Trophoblast cell (in vitro differentiated cells and primary cell): ENCODE data around the gene PIGV.
A peak's percentile ranks its signal among the peaks of the same experiment; 100 is the strongest.

Experiments used
- DNase-seq, 2 donors: peaks; one replicate each; pipeline ENCODE4 v3.0.0-alpha.2; 2016
- H2AFZ ChIP-seq: 2 replicates; pipeline ENCODE4 v1.6.1; 2013; ENCODE audit warnings: low read length, moderate library complexity, mild to moderate bottlenecking; ENCODE audit not compliant: insufficient read depth, poor library complexity
- H2AK5ac ChIP-seq: 2 replicates; pipeline ENCODE4 v1.6.1; 2013; ENCODE audit warnings: mild to moderate bottlenecking, low read length
- H2BK120ac ChIP-seq: 2 replicates; pipeline ENCODE4 v1.6.1; 2013; ENCODE audit warnings: low read length, mild to moderate bottlenecking, moderate library complexity; ENCODE audit not compliant: insufficient read depth, poor library complexity
- H2BK12ac ChIP-seq: 2 replicates; pipeline ENCODE4 v1.6.1; 2013; ENCODE audit warnings: mild to moderate bottlenecking, low read length, moderate library complexity
- H2BK5ac ChIP-seq: 2 replicates; pipeline ENCODE4 v1.6.1; 2013; ENCODE audit warnings: low read length, low read depth, moderate library complexity, mild to moderate bottlenecking; ENCODE audit not compliant: poor library complexity
- H3K14ac ChIP-seq: 2 replicates; pipeline ENCODE4 v1.6.1; 2013; ENCODE audit warnings: mild to moderate bottlenecking, low read length
- H3K18ac ChIP-seq: 2 replicates; pipeline ENCODE4 v1.6.1; 2013; ENCODE audit warnings: mild to moderate bottlenecking, low read length
- H3K23ac ChIP-seq: 2 replicates; pipeline ENCODE4 v1.6.1; 2013; ENCODE audit warnings: low read length
- H3K27ac ChIP-seq: 2 replicates; pipeline ENCODE4 v1.5.1; 2013; ENCODE audit warnings: low read depth, mild to moderate bottlenecking, inconsistent platforms, low read length, moderate library complexity
- H3K27me3 ChIP-seq: 2 replicates; pipeline ENCODE4 v1.6.1; 2013; ENCODE audit warnings: inconsistent platforms, mild to moderate bottlenecking, low read length, moderate library complexity; ENCODE audit not compliant: insufficient read depth
- H3K36me3 ChIP-seq, 2 experiments: 1 replicate in 1 of 2; 2 replicates in 1 of 2; pipeline ENCODE4 v1.6.1; 2013; ENCODE audit warnings: low read length in 2 of 2, mild to moderate bottlenecking in 2 of 2, moderate library complexity in 1 of 2; ENCODE audit not compliant: insufficient read depth in 2 of 2, control insufficient read depth in 1 of 2
- H3K4ac ChIP-seq: 2 replicates; pipeline ENCODE4 v1.6.1; 2013; ENCODE audit warnings: low read depth, mild to moderate bottlenecking, low read length, moderate library complexity
- H3K4me1 ChIP-seq, 2 experiments: 1 replicate in 1 of 2; 2 replicates in 1 of 2; pipeline ENCODE4 v1.6.1; 2013; ENCODE audit warnings: low read length in 2 of 2, mild to moderate bottlenecking in 2 of 2, moderate library complexity in 1 of 2; ENCODE audit not compliant: insufficient read depth in 2 of 2, control insufficient read depth in 1 of 2
- H3K4me2 ChIP-seq: 2 replicates; pipeline ENCODE4 v1.6.1; 2013; ENCODE audit warnings: inconsistent platforms, mild to moderate bottlenecking, low read length, moderate library complexity
- H3K4me3 ChIP-seq: 2 replicates; pipeline ENCODE4 v1.5.1; 2013; ENCODE audit warnings: mild to moderate bottlenecking, low read depth, low read length, inconsistent platforms
- H3K79me1 ChIP-seq: one replicate; pipeline ENCODE4 v1.6.1; 2013; ENCODE audit warnings: low read length
- H3K79me2 ChIP-seq: 2 replicates; pipeline ENCODE4 v1.6.1; 2013; ENCODE audit warnings: low read length, mild to moderate bottlenecking; ENCODE audit not compliant: control insufficient read depth, insufficient read depth, poor library complexity
- H3K9ac ChIP-seq: 2 replicates; pipeline ENCODE4 v1.6.1; 2013; ENCODE audit warnings: mild to moderate bottlenecking, low read length
- H3K9me3 ChIP-seq: 2 replicates; pipeline ENCODE4 v1.6.1; 2013; ENCODE audit warnings: low read depth, mild to moderate bottlenecking, control low read depth, inconsistent platforms, low read length; ENCODE audit not compliant: insufficient read depth
- H4K12ac ChIP-seq: 2 replicates; pipeline ENCODE4 v1.6.1; 2013; ENCODE audit warnings: low read depth, mild to moderate bottlenecking, low read length, moderate library complexity
- H4K8ac ChIP-seq: 2 replicates; pipeline ENCODE4 v1.6.1; 2013; ENCODE audit warnings: low read depth, mild to moderate bottlenecking, low read length, moderate library complexity
- H4K91ac ChIP-seq: one replicate; pipeline ENCODE4 v1.6.1; 2013; ENCODE audit warnings: low read depth, mild to moderate bottlenecking, low read length, moderate library complexity
- WGBS: extraction: QIAGEN DNeasy Blood & Tissue Kit; methylation state at CpG from one replicate; pipeline ENCODE4 v1.1.7; 2013; ENCODE audit warnings: missing lambda C conversion rate; ENCODE audit not compliant: insufficient read length, insufficient coverage; ENCODE audit errors: extremely low coverage; 5-methylcytosine and 5-hydroxymethylcytosine counted together

The PIGV gene

DNA sequence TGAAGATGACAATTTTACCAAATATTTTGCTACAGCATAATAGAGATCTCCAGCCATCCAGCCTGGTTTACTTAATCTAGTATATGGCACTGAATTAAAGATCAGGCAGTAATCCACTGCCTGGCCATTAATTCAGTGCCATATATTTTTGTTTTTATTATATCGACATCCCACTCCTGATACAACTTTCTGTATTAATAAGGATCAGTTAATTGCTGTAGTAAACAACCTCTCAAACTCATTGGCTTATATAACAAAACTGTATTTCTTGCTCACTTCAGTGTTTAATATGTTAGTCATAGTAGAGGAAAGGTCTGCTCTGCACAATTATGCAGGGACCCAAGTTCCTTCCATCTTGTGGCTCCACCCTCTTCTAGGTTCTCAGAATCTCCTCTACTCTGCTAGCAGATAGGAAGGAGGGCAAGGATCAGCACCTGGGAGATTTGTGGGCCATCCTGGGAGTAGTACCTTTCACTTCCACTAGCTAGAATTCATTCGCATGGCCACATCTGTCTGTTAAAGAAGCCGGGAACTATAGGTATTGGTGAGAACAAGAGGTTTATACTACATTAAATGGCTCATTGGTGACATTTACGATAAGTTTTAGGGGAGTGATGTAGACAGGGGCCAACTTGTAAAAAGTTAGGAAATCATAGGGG lies 35.1 kb downstream of the PIGV start:
- H3K23ac ChIP-seq, result no peak overlapping the region
- H3K4me1 ChIP-seq, result peaks cover 19 to 20% of the 10 kb centered on the region in 2 experiments
- no peak overlapping the region for H2AK5ac ChIP-seq
- WGBS, result no CpG with 5 or more reads among the region's 4 CpGs
- no peak overlapping the region for H3K4me3 ChIP-seq
- no peak overlapping the region for H3K18ac ChIP-seq
- no peak overlapping the region for H2AFZ ChIP-seq
- DNase-seq, result no peak
- no peaks in the 10 kb centered on the region for H3K9me3 ChIP-seq
- no peak overlapping the region for H2BK120ac ChIP-seq
- H4K91ac ChIP-seq, result no peak overlapping the region
- H3K4me2 ChIP-seq, result no peak overlapping the region
- H3K14ac ChIP-seq, result no peak overlapping the region
- no peaks in the 10 kb centered on the region for H3K27me3 ChIP-seq
- H4K12ac ChIP-seq, result no peak overlapping the region
- no peaks in the 10 kb centered on the region for H3K36me3 ChIP-seq
- no peak overlapping the region for H3K9ac ChIP-seq
- no peak overlapping the region for H3K27ac ChIP-seq
- H3K79me1 ChIP-seq, result peaks cover 10% of the 10 kb centered on the region
- H4K8ac ChIP-seq, result no peak overlapping the region
- peaks cover 9% of the 10 kb centered on the region for H3K79me2 ChIP-seq
- H2BK12ac ChIP-seq, result peak overlapping the region; percentile 36
- H3K4ac ChIP-seq, result no peak overlapping the region
- no peak overlapping the region for H2BK5ac ChIP-seq

DNA sequence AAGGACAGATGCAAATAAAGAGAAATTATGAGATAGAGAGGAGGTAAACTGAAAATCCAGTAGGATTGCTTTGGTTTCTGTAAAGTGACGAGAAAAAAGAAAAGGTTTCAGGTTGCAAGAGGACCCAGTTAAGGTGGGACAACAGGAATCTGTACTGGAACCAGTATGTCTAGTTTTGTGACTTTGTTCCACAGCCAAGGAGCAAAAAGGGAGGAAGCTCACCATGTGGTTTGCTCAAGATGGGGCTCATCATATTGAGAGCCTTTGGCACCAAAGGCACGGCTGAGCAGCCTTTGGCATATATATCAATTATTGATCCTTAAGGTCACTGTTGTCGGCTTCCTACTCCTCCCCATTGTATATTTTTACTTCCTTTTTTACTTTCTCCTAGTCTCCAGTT lies 37.0 kb downstream of the PIGV start:
- H2BK5ac ChIP-seq, result peak overlapping the region; percentile 87
- H3K9ac ChIP-seq, result no peak overlapping the region
- no peak overlapping the region for H2AFZ ChIP-seq
- H3K4me3 ChIP-seq, result no peak overlapping the region
- no peak overlapping the region for H3K14ac ChIP-seq
- no peak overlapping the region for H4K8ac ChIP-seq
- H3K4ac ChIP-seq, result no peak overlapping the region
- H3K27me3 ChIP-seq, result no peaks in the 10 kb centered on the region
- H2BK12ac ChIP-seq, result no peak overlapping the region
- H2AK5ac ChIP-seq, result no peak overlapping the region
- H3K27ac ChIP-seq, result peak overlapping the region; percentile 84
- H3K79me2 ChIP-seq, result peaks cover 9% of the 10 kb centered on the region
- H3K36me3 ChIP-seq, result peaks cover 4 to 6% of the 10 kb centered on the region in 2 experiments
- H3K79me1 ChIP-seq, result peaks cover 10% of the 10 kb centered on the region
- WGBS, result no CpG with 5 or more reads among the region's 3 CpGs
- H3K9me3 ChIP-seq, result no peaks in the 10 kb centered on the region
- no peak overlapping the region for H3K23ac ChIP-seq
- H3K18ac ChIP-seq, result no peak overlapping the region
- peak; percentile 27 to 77 for DNase-seq
- H3K4me1 ChIP-seq, result peaks cover 22 to 26% of the 10 kb centered on the region in 2 experiments
- no peak overlapping the region for H4K91ac ChIP-seq
- no peak overlapping the region for H4K12ac ChIP-seq
- H2BK120ac ChIP-seq, result peak overlapping the region; percentile 21
- peak overlapping the region; percentile 14 for H3K4me2 ChIP-seq

DNA sequence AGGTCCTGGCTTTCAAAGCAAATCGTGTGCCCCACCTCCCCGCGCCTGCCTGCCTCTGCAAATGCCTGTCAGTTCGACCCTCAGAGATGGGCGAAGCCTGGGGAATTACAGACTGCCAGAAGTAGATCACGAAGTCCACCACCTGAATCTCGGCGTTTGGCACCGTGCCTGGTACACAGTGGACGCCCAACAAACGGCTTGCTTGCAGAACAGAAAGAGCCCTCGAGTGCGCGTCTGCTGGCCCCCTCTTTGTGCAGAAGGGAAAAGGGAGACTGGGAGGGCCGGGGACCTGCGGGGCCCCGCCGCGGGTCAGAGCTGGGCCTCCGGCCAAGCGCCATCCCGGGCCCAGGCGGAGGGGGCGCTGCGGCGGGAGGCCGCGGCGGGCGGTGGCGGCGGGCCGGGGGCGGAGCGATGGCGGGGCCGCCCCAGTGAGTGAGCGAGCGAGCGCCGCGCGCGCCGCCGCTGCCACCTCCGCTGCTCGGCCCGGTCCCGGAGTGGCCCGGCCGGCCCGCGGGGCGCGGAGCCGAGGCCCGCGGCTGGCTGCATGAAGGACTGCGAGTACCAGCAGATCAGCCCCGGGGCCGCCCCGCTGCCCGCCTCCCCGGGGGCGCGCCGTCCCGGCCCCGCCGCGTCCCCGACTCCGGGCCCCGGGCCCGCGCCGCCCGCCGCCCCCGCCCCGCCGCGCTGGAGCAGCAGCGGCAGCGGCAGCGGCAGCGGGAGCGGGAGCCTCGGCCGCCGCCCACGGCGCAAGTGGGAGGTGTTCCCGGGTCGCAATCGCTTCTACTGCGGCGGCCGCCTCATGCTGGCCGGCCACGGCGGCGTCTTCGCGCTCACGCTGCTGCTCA lies 38.7 kb downstream of the PIGV start, which contains the start of gene ZDHHC18:
TSS of gene ZDHHC18 (plus strand) at position 428 of the 845 bp plus-strand sequence. CDS start at position 545, 117 bp downstream.
- peak within 1 kb of the TSS; percentile 97 for H2AFZ ChIP-seq
- peak within 1 kb of the TSS; percentile 98 for H4K8ac ChIP-seq

DNA sequence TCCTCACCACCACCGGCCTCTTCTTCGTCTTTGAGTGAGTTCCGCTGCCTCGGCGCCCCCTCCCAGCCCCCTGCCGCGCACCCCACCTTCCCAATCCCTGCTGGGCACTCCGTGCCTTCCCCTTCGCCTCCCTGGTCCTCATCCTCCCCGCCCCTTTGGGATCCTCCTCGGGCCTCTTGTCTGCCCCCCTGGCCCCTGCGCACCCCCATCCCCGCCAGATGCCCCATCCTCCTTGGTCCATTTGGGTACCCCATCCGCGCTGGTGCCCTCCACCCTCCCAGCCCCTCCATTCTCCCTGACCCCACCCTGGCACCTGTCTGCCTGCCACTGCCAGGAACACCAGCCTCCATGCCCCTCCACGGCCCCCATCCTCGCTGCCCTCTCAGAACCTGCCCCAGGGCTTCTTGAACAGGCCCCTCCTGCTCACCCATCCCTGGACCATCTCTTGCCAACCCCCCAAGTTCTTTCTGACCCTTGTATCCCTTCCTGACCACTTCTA lies 39.4 kb downstream of the PIGV start:
- peak overlapping the region; percentile 80 for H3K9ac ChIP-seq
- H3K4me3 ChIP-seq, result peak overlapping the region; percentile 84
- peak overlapping the region; percentile 50 for H4K12ac ChIP-seq
- no peak overlapping the region for H2BK5ac ChIP-seq
- H3K4ac ChIP-seq, result peak overlapping the region; percentile 84
- peaks cover 7 to 17% of the 10 kb centered on the region in 2 experiments for H3K36me3 ChIP-seq
- H2AFZ ChIP-seq, result peak overlapping the region; percentile 59
- H3K79me1 ChIP-seq, result peaks cover 10% of the 10 kb centered on the region
- H3K79me2 ChIP-seq, result peaks cover 9% of the 10 kb centered on the region
- H3K4me2 ChIP-seq, result peak overlapping the region; percentile 59
- H3K18ac ChIP-seq, result peak overlapping the region; percentile 92
- peak overlapping the region; percentile 56 for H4K8ac ChIP-seq
- no peak overlapping the region for H3K23ac ChIP-seq
- WGBS, result no CpG with 5 or more reads among the region's 17 CpGs
- H2AK5ac ChIP-seq, result peak overlapping the region; percentile 90
- peaks cover 22 to 26% of the 10 kb centered on the region in 2 experiments for H3K4me1 ChIP-seq
- DNase-seq, result no peak
- no peak overlapping the region for H2BK12ac ChIP-seq
- no peak overlapping the region for H3K27ac ChIP-seq
- peak overlapping the region; percentile 70 for H4K91ac ChIP-seq
- H2BK120ac ChIP-seq, result no peak overlapping the region
- H3K27me3 ChIP-seq, result no peaks in the 10 kb centered on the region
- H3K14ac ChIP-seq, result peak overlapping the region; percentile 72
- no peaks in the 10 kb centered on the region for H3K9me3 ChIP-seq

More for the DNA sequence above, 38.7 kb downstream of the PIGV start, which contains the start of gene ZDHHC18:
- peak; percentile 41 to 79 for DNase-seq
- Histone ChIP-seq H3K79me2 (peaks cover 9% of the 10 kb centered on the region), H3K14ac (peak within 1 kb of the TSS; percentile 86), H3K9me3 (no peaks in the 10 kb centered on the region), H3K27me3 (no peaks in the 10 kb centered on the region), H4K91ac (peak within 1 kb of the TSS; percentile 97), H2BK5ac (peak within 1 kb of the TSS; percentile 87), H2BK12ac (peak within 1 kb of the TSS; percentile 80), H3K27ac (peak within 1 kb of the TSS; percentile 84), H3K18ac (peak within 1 kb of the TSS; percentile 95), H2AK5ac (peak within 1 kb of the TSS; percentile 90), H3K9ac (peak within 1 kb of the TSS; percentile 88), H3K36me3 (peaks cover 6 to 11% of the 10 kb centered on the region in 2 experiments), H3K4me3 (peak within 1 kb of the TSS; percentile 84), H3K23ac (no peak within 1 kb of the TSS), H3K4ac (peak within 1 kb of the TSS; percentile 92), H4K12ac (peak within 1 kb of the TSS; percentile 89), H2BK120ac (peak within 1 kb of the TSS; percentile 91), H3K4me2 (peak within 1 kb of the TSS; percentile 59), H3K4me1 (peaks cover 22 to 26% of the 10 kb centered on the region in 2 experiments), H3K79me1 (peaks cover 10% of the 10 kb centered on the region)
- WGBS, result no CpG with 5 or more reads among the region's 107 CpGs
